GM12878 (cell line): ENCODE data around the gene POU4F1. TPM values are rescaled to one million over a fixed set of nuclear protein-coding genes. Genes with fewer than 3 reads are reported as not detected.
A peak's percentile ranks its signal among the peaks of the same experiment; 100 is the strongest.

Source experiments
- ATAC-seq: fragments of 200-7000 bp; cut with Tn5 transposase; 3 replicates; pipeline ENCODE4 v1.9.1; 2020; ENCODE audit warnings: mild to moderate bottlenecking, moderate library complexity
- BruUV-seq: library from RNA; stranded (reverse); fragments of 400-500 nt; replicated peaks from 2 replicates; lab custom pipeline; 2021; lab: Mats Ljungman, UMichigan
- CTCF ChIA-PET: fragments of 300-600 bp; sonication (Branson Sonifier 250); formaldehyde crosslinking; extraction: SDS; loops from one replicate; lab custom pipeline; 2021; ENCODE audit warnings: inconsistent platforms; lab: Yijun Ruan, JAX
- POLR2A ChIA-PET: fragments of 350-600 bp; formaldehyde crosslinking; extraction: SDS; loops from one replicate; lab custom pipeline; 2021; ENCODE audit warnings: inconsistent platforms; lab: Charles Lee
- RAD21 ChIA-PET: fragments of 300-600 bp; sonication (Branson Sonifier 250); formaldehyde crosslinking; loops from one replicate; lab custom pipeline; 2023; ENCODE audit warnings: antibody characterized with exemption; ENCODE audit not compliant: unreplicated experiment; lab: Charles Lee
- SMC1A ChIA-PET: fragments of 300-600 bp; sonication (Branson Sonifier 250); formaldehyde crosslinking; loops from one replicate; lab custom pipeline; 2023; ENCODE audit not compliant: unreplicated experiment, uncharacterized antibody; lab: Charles Lee
- DNase-seq: peaks from one replicate; pipeline ENCODE4 v3.0.0-alpha.2; 2011; ENCODE audit warnings: low read depth, low spot score
- FAIRE-seq: peaks from 3 replicates; lab custom pipeline; 2011; peaks lifted over from hg19 to GRCh38; lab: Jason Lieb, UNC
- H2AFZ ChIP-seq: 2 replicates; pipeline ENCODE4 v1.6.0; 2011; ENCODE audit warnings: low read depth, low read length, control low read depth; ENCODE audit not compliant: control insufficient read depth
- H3K27ac ChIP-seq: 2 replicates; pipeline ENCODE4 v1.5.1; 2011; ENCODE audit warnings: control low read depth; ENCODE audit not compliant: control insufficient read depth, insufficient read depth
- H3K27me3 ChIP-seq, 2 experiments: replicated peaks in 1 of 2; 2 replicates each; pipeline versions ENCODE4 v1.6.0 to v1.6.1; 2011; ENCODE audit warnings: low read length in 1 of 2; ENCODE audit not compliant: control insufficient read depth in 2 of 2, insufficient read depth in 2 of 2
- H3K36me3 ChIP-seq, 2 experiments: 2 replicates each; pipeline ENCODE4 v1.5.1; 2011; ENCODE audit warnings: low read length in 1 of 2; ENCODE audit not compliant: control insufficient read depth in 2 of 2, insufficient read depth in 2 of 2
- H3K4me1 ChIP-seq: 2 replicates; pipeline ENCODE4 v1.6.1; 2011; ENCODE audit warnings: mild to moderate bottlenecking, low read length, moderate library complexity, mixed read lengths; ENCODE audit not compliant: control insufficient read depth, insufficient read depth
- H3K4me2 ChIP-seq: 2 replicates; pipeline ENCODE4 v1.6.0; 2011; ENCODE audit warnings: control low read depth; ENCODE audit not compliant: control insufficient read depth, insufficient read depth
- H3K4me3 ChIP-seq: fragments of 200-600 bp; sonication (generic); 2 replicates; pipeline ENCODE4 v1.5.1; 2016
- H3K79me2 ChIP-seq: 2 replicates; pipeline ENCODE4 v1.6.0; 2011; ENCODE audit warnings: low read length; ENCODE audit not compliant: control insufficient read depth, insufficient read depth
- H3K9ac ChIP-seq: 2 replicates; pipeline ENCODE4 v1.8.0; 2011; ENCODE audit warnings: low read length, control low read depth, mixed read lengths; ENCODE audit not compliant: control insufficient read depth, insufficient read depth
- H3K9me3 ChIP-seq: replicated peaks from 3 replicates; pipeline ENCODE4 v1.5.1; 2011; ENCODE audit warnings: mild to moderate bottlenecking, low read length; ENCODE audit not compliant: control insufficient read depth, insufficient read depth
- H4K20me1 ChIP-seq: 2 replicates; pipeline ENCODE4 v1.6.0; 2011; ENCODE audit not compliant: control insufficient read depth, insufficient read depth
- ATF3 ChIP-seq: IDR thresholded peaks from 2 replicates; pipeline ENCODE4 v1.6.1; 2011; ENCODE audit warnings: low read depth, mild to moderate bottlenecking, low read length, moderate library complexity, borderline replicate concordance; ENCODE audit errors: extremely low read depth
- EZH2 ChIP-seq: IDR thresholded peaks from 2 replicates; pipeline ENCODE4 v1.6.1; 2012; ENCODE audit warnings: low read depth, mild to moderate bottlenecking, control low read depth, inconsistent platforms, low read length, borderline replicate concordance; ENCODE audit not compliant: control insufficient read depth
- HCFC1 ChIP-seq: fragments of 150-350 bp; IDR thresholded peaks from 2 replicates; pipeline ENCODE4 v1.6.1; 2014; ENCODE audit warnings: low read length
- IRF5 ChIP-seq: fragments of 450-650 bp; IDR thresholded peaks from 2 replicates; pipeline ENCODE4 v1.6.1; 2017; ENCODE audit warnings: borderline replicate concordance
- MTA3 ChIP-seq: IDR thresholded peaks from 2 replicates; pipeline ENCODE4 v1.6.1; 2012; ENCODE audit warnings: low read length, inconsistent platforms, borderline replicate concordance
- NR2C1 ChIP-seq: fragments of 450-650 bp; IDR thresholded peaks from 2 replicates; pipeline ENCODE4 v1.6.1; 2017; ENCODE audit warnings: antibody characterized with exemption, mild to moderate bottlenecking, moderate library complexity
- POU2F2 ChIP-seq: IDR thresholded peaks from 3 replicates; pipeline ENCODE4 v1.6.1; 2011; ENCODE audit warnings: low read depth, mild to moderate bottlenecking, low read length, borderline replicate concordance
- RAD21 ChIP-seq: IDR thresholded peaks from 2 replicates; pipeline ENCODE4 v1.6.1; 2011; ENCODE audit warnings: mild to moderate bottlenecking, low read depth, low read length, moderate library complexity; ENCODE audit not compliant: insufficient read depth
- RELB ChIP-seq: fragments of 450-650 bp; IDR thresholded peaks from 2 replicates; pipeline ENCODE4 v1.6.1; 2017; ENCODE audit warnings: low read depth, mild to moderate bottlenecking, moderate library complexity
- SKIL ChIP-seq: fragments of 450-650 bp; IDR thresholded peaks from 2 replicates; pipeline ENCODE4 v1.6.1; 2017; ENCODE audit warnings: mild to moderate bottlenecking, low read depth, inconsistent platforms; ENCODE audit not compliant: poor library complexity, severe bottlenecking
- TCF12 ChIP-seq: IDR thresholded peaks from 2 replicates; pipeline ENCODE4 v1.6.1; 2011; ENCODE audit warnings: low read depth, mild to moderate bottlenecking, low read length
- ZBED1 ChIP-seq: IDR thresholded peaks from 2 replicates; pipeline ENCODE4 v1.6.1; 2016; ENCODE audit warnings: borderline replicate concordance
- WGBS: methylation state at CpG from one replicate; pipeline ENCODE4 v1.1.6; 2016; ENCODE audit warnings: low lambda C conversion rate; ENCODE audit not compliant: insufficient replicate concordance, insufficient coverage; ENCODE audit errors: missing lambda C conversion rate; 5-methylcytosine and 5-hydroxymethylcytosine counted together
- in situ Hi-C: fragments of 300-500 bp; cut with MboI; formaldehyde crosslinking; loops from 9 replicates; pipeline ENCODE4 v1.14.3; 2018; ENCODE audit warnings: mixed read lengths
- intact Hi-C: fragments of 100-400 bp; cut with micrococcal nuclease; formaldehyde crosslinking; loops from one replicate; pipeline ENCODE4 v1.14.2; 2022; ENCODE audit not compliant: unreplicated experiment
- polyA plus RNA-seq, 11 experiments: library from polyadenylated mRNA; depleted of rRNA in 4 of 11; unstranded in 6 of 11; stranded (reverse) in 5 of 11; fragments of >200 nt; fragmentation: Nextera tagmentation in 4 of 11; fragmentation: Illumina TruSeq in 1 of 11; extraction: Ambion mirVana in 4 of 11; extraction: Trizol in 1 of 11; gene quantifications; 1 replicate in 1 of 11; 2 replicates in 10 of 11; pipeline versions ENCODE4 v1.2.1 to v1.2.3, GENCODE V29; 2011 to 2016; ENCODE audit warnings: inconsistent platforms in 2 of 11, missing spikeins in 2 of 11, low read depth in 1 of 11
- total RNA-seq, 4 experiments: library from RNA; depleted of rRNA in 3 of 4; stranded (reverse); fragments of >200 nt in 3 of 4; fragmentation: Illumina TruSeq in 1 of 4; extraction: Trizol in 1 of 4; gene quantifications; 2 replicates each; pipeline versions ENCODE4 v1.2.1 to v1.2.3, GENCODE V29; 2013 to 2021

The POU4F1 gene
- total and polyA plus RNA-seq, 10 of the 15 experiments (the other 5 are each of a cell fraction or from before 2014, with no cell fraction given): 0.01 to 0.14 (median 0.02) TPM; not detected in 5

- H3K9me3 ChIP-seq: no peaks in the 10 kb centered on the region; the same call in 2 of the 3 replicates
- ChIA-PET POLR2A (no interaction called here), SMC1A (no interaction called here)
- H3K79me2 ChIP-seq: no peaks in the 10 kb centered on the region
- no peak overlapping the region for H3K27ac ChIP-seq
- H2AFZ ChIP-seq: no peak overlapping the region
- H3K4me3 ChIP-seq: no peak overlapping the region
- no peaks in the 10 kb centered on the region for H3K36me3 ChIP-seq
- TF ChIP-seq TCF12 (no peak), RELB (no peak), EZH2 (no peak), IRF5 (no peak), MTA3 (no peak), RAD21 (no peak), SKIL (no peak), ATF3 (no peak), ZBED1 (no peak), HCFC1 (no peak), POU2F2 (no peak), NR2C1 (no peak)
- TF ChIP-seq, all 136 proteins: peak for 0
- peaks cover 17 to 45% of the 10 kb centered on the region in 2 experiments for H3K27me3 ChIP-seq
- ATAC-seq (no peak), FAIRE-seq (no peak), DNase-seq (no peak)
- WGBS: 11% methylated on average over 55 of the region's 58 CpGs
- H3K9ac ChIP-seq: no peak overlapping the region
- intact Hi-C loops: no loop called here
- no peaks in the 10 kb centered on the region for H4K20me1 ChIP-seq
- RAD21 ChIA-PET: no interaction called here
- BruUV-seq: no TSS peak
- in situ Hi-C loops: no loop called here
- H3K4me1 ChIP-seq: peaks cover 8% of the 10 kb centered on the region
- CTCF ChIA-PET: no interaction called here
- H3K4me2 ChIP-seq: peak overlapping the region; percentile 64; the same call in 1 of the 2 replicates
These were observed 2.1 kb downstream of the POU4F1 start for GRCh38 chr13:78601124-78601873.
